MV-4-11 (cell line): ENCODE results near the gene SSBP4.

Experiments used
- DNase-seq: peaks from one replicate; lab custom pipeline; 2025; lab: John Stamatoyannopoulos, UW

The SSBP4 gene

GRCh38 chr19:18433735-18434398 is 14.7 kb downstream of the SSBP4 start:
- no peak for DNase-seq

GRCh38 chr19:18434411-18435175 is 15.4 kb downstream of the SSBP4 start:
- DNase-seq = no peak

- no peak for DNase-seq
Measured at GRCh38 chr19:18435178-18435841, 16.1 kb downstream of the SSBP4 start.

- peak; percentile 21 for DNase-seq
Measured at GRCh38 chr19:18435842-18436670, 16.9 kb downstream of the SSBP4 start.

- peak; percentile 69 for DNase-seq
Measured at GRCh38 chr19:18436671-18437490, 17.7 kb downstream of the SSBP4 start.

GRCh38 chr19:18437491-18438330 is 18.5 kb downstream of the SSBP4 start, which contains the start of gene ISYNA1:
Gene ISYNA1 (minus strand): TSS chr19:18438133. CDS start chr19:18437979, 154 bp downstream.
- no peak for DNase-seq

- no peak for DNase-seq
Measured at GRCh38 chr19:18438331-18439024, 19.3 kb downstream of the SSBP4 start.

- no peak for DNase-seq
Measured at GRCh38 chr19:18439025-18439909, 20.1 kb downstream of the SSBP4 start.

GRCh38 chr19:18439910-18440237 is 20.7 kb downstream of the SSBP4 start:
- DNase-seq = no peak

- peak; percentile 51 for DNase-seq
Measured at GRCh38 chr19:18440415-18440877, 21.2 kb downstream of the SSBP4 start.

GRCh38 chr19:18440936-18441803 is 22.0 kb downstream of the SSBP4 start:
- no peak for DNase-seq

- DNase-seq = no peak
Measured at GRCh38 chr19:18441804-18442788, 22.9 kb downstream of the SSBP4 start.

- no peak for DNase-seq
Measured at GRCh38 chr19:18442941-18443340, 23.7 kb downstream of the SSBP4 start.

GRCh38 chr19:18443406-18443805 is 24.2 kb downstream of the SSBP4 start:
- no peak for DNase-seq

GRCh38 chr19:18443831-18444230 is 24.6 kb downstream of the SSBP4 start:
- no peak for DNase-seq

- no peak for DNase-seq
Measured at GRCh38 chr19:18444513-18444912, 25.3 kb downstream of the SSBP4 start.
